GM21423 (cell line): ENCODE data around the gene PKIG.
"Not testable (repeated sequence)": the region's sequence is repeated elsewhere in the genome, so short reads cannot be mapped to it uniquely, and the experiment has no call there.

Source experiments
- ATAC-seq: cut with Tn5 transposase; IDR thresholded peaks from one replicate; pipeline ENCODE4 v1.9.1; 2021; ENCODE audit warnings: mild to moderate bottlenecking, moderate library complexity; ENCODE audit not compliant: unreplicated experiment

Gene PKIG

DNA sequence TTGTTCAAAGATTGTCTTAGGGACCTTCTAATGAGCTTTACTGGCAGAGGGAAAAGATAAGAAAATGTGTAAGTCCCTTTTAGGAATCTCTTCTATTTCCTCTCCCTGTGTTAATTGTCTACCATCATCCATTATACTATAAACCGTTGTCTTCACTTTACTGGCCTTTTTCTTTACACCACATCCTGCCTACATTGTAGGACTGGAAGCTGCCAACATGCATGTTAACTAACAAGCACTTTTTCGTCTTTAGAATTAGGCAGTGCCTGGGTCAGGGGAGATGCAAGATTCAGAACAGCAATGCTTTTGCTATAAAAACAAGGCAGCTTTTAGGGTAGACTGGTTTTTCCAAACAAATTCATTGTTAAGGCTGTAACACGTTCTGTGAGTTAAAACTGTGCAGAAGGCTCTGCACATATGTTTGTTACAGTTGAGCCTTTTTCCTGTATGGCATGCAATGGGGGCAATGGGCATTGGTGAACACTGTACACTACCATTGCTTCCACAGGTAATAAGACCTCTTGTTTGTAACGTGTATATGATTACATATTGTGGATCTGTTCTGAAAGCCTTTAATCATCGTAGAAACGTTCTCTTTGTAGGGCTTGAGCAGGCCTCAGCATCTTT, 10.9 kb upstream of the PKIG start:
- no peak for ATAC-seq

DNA sequence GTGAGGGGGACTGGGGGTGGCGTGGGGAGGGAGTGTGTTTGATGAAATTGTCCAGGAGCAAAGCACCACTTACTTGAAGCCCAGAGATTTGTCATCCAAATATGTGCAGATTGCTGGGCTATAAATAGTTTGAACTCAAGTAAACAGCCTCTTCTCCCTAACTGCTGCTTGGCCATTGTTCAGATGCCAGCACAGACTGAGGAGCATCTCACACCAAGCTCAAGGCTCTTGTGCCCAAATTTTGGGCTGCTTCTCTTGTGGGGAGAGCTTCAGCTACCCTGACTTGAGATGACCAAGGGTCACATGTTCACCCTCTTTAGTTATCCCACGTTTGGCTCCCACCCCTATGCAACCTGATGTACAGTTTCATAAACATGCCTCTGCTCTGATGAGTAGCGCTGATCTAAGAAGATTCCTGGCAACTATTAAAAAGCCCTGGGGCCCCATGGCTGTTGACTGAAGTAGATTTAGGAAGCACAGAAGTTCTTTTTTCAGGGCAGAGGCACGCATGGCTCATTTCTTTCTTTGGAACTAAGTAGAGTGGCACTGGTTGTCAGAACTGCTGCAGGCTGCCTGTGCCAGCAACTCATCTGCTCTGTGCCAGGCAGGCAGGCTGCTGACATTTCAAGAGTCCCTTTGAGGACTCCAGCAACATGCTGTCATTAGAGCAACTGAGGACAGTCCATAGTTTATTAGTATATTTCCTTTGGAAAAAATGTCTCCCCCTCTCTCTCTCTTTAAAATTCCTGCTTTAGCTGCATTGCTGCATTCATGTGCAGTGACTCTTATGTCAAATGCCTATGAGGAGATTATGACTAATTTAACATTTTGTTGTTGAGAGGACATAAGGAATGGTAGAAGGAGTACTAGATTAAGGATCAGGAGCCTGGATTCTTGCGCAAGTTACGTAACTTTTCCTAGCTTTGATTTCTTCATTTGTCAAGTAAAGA, 9.6 kb upstream of the PKIG start:
- ATAC-seq, result no peak

DNA sequence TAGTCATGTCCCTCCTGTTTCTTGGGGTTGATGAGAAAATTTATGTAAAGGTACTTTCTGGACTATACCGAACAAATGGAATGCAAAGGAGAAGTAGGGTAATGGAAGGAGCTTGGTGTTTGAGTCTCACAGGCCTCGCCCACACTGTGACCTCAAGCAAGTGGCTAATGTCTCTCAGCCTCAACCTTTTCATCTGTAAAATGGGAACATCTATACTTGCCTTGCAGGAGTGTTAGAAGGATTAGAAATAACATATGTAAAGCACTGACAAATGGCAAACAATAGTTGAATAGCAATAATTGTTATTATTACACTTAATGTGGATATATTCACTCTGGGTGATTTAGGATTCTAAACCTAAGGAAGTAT, 8.9 kb upstream of the PKIG start:
- no peak for ATAC-seq

DNA sequence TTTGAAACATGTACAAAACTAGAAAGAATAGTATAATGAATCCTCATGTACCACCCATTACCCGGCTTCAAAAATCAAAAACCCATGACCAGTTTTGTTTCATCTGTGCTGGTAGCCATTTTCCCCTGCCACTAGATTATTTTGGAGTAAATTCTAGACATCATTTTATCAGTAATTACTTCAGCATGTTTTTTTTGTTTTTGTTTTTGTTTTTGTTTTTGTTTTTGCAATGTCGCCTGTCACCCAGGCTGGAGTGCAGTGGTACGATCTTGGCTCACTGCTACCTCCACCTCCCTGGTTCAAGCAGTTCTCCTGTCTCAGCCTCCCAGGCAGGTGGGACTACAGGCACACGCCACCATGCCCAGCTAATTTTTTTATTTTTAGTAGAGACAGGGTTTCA, 8.0 kb upstream of the PKIG start:
- ATAC-seq, result no peak

DNA sequence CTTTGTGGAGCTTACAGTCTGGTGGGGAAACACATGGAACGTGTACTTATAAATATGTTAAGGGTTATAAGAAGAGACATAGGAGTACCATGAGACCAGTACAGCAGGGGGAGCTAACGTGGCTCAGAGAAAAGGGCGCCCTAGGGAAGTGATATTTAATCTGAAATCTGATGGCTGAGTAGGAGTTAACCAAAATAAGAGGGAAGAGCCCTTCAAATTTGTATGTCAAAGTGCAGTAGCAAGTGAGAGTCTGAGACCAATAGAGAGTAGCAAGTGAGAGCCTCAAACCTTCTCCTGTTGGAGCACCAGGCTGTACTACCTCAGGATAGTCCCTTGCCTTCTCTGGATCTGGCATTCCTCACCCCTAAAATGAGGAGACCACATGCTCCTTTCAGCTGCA, 6.1 kb upstream of the PKIG start:
- no peak for ATAC-seq

DNA sequence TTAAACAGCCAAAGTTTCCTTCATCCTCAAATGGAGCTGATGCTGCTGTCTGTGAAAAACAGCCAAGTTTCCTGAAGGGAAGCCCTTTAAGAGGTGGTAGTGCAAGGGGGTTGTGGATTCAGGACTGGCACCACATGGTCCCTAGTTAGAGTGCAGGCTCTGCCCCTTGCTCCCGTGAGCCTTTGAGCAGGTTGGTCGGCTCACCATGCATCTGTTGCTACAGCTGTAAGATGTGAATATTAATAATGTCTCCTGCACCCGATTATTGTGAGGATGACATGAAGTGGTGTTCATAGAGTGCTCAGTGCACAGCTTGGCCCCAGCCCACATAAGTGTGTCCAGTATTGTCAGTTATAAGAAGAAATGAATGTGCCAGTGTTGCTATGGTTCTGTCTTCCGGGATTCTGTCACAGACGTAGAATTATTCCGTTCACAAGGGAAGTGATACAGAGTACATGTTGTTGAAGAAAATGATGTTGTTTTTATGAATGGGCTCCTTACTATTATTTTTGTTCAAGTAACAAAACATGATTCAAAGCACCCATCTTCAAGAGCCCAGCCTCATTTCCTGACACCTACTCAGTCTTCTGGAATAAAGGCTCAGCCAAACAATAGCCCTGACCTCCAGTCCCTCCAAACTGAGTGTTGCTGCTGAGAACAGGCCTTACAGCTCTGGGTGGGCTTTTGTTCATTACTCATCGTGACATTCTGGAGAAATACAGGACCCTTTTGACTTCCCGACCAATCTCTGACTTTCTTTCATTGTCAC, 2.9 kb upstream of the PKIG start:
- no peak for ATAC-seq

DNA sequence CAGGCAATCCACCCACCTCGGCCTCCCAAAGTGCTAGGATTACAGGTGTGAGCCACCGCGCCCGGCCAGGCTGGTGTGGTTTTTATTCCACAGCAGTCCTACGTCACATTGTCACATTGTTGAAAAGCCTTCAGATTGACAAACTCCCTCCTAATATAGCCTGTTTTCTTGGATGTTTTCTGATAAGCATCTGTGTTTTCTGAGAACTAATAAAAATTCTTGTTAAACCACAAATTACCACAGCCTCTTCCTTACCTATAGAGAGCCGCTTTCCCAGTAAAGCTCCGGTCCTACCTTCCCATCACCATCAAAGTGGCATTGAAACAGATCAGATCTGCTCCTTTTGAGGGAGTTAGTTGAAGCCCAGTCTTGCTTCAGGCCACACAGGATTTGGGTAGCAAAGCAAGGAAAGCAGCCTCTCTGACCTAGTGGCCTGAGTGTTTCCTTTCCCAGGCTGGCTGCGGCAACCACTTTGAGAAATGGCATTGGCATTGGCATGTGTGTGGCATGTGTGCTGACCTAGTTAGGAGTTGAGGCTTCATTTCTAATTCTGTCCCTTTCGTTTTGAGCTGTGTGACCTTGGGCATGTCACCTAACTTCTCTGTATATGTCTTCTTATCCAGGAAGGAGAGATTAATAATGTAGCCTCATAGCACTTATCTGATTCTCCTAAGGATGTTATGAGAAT, 1.7 kb upstream of the PKIG start:
- ATAC-seq, result no peak

DNA sequence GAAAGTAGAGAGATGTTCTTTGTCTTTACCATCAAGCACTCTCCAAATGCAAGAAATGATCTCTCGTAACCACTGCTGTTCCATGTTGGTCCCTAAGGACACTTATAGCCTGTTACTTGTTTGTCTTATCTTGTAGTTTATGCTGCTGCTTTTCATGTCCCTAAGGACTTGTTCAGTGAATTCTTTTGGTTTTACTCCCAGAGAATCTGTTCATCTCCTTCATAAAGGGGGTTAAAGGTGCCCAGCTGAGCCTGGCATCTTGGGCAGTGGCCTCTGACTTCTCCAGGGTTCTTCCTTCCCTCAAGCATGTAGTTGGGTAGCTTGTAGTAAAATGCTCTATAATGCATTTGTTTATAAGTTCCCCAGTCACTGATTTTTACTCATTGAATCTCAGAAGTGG, 864 bp upstream of the PKIG start:
- ATAC-seq, result no peak

DNA sequence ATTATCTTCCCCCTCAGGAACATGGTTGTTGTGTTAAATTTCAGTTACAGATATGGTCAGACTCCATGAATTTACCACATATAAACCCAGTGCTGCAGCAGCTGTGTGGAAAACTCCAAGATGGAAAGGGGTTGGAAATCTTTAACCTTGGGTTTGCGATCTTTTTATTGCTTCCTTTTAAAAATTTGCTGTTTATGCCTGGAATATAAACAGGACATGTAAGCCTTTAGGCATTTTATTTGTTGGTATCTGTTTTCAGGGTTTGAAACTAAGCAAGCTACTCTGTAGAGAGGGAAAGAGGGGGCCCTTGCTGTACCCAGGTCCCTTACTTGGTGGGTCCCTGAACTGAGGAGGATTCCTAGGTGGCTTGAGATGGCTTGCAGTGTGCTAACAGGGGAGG, 778 bp downstream of the PKIG start:
- no peak for ATAC-seq

DNA sequence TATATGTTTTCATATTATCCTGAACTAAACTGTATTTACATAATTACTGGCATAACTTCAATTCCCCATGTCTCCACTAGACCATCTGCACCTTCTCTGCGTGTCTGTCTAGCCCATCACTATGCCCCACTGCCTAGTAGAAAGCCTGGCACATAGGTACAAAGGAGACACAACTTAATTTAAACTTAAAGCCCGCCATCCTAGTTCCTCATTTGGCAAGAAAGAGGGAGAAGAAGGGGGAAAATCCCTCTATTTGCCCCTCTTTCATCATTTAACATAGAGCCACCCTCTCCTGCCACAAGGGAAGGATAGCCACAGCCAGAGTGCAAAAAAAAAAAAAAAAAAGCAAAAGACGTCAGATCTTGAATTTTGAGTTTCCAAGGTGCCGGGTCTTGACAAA, 1.8 kb downstream of the PKIG start:
- ATAC-seq, result no peak

DNA sequence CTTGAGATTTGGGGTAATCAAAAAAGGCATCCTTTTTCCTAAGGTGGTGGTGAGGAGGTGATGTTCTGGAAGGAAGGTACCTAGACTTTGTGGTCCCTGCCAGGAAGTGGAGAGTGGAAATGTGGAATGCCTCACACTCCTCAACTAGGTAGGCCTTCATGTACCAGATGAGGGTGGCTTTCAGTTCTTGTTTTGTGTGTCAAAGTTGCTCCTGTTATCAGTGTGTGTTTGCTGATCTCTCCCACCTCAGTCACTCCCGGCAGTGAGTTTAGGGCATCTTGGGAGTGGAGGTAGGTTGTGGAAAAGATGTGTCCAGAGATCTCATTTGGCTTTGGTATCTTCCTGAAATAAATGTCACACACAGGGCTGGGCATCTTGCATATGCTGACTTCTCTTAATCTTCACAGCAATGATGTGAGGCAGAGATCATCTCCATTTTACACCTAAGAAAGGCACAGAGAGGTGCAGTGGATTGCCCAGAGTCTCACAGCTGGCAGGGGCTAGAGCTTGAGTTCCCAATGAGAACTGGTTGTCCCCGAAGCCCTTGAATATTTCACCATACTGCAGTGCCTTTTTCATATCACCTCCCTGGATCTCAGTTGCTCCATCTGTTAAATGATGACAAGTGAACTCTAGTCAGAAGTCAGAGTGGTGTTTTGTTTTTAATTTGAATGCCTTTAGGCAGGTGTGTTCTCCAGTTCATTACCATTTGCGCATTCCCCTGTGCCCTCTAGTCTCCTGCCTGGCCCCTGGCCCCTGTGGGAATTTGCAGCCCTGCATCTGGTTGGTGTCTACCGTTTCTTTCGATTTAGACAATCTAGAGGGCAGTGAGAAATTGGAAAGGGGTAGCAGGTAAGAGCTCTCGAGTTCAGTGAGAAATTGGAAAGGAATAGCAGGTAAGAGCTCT, 2.9 kb downstream of the PKIG start:
- ATAC-seq, result peak; percentile 31

DNA sequence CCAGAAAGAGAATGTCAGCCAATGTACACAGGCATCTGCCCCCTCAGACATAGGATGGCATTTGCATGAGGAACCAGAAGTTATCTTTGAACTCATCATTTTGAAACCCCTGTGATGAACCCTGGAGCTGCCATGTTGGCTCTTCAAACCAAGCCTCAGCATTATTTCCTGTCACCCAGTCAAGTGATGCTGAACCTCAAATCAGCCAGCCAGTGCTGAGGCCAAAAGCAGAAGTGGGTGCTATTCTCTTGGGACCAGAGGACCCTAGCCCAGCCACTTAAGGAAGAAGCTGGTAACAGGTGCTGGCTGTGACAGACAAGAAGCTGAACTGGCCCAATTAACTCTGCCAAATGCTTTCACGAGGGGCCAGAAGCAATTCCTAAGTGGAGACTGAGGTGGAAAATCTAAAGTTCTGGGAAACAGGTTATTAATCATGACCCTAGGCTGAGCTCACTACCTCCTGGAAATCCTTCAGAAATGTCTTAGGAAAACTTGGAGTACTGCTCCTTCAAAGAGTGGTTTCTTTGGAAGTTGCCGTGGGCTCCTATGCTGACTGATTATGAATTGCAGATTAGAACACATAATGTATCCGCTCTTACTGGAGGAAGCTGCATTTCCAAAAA, 4.0 kb downstream of the PKIG start:
- ATAC-seq, result peak; percentile 66

DNA sequence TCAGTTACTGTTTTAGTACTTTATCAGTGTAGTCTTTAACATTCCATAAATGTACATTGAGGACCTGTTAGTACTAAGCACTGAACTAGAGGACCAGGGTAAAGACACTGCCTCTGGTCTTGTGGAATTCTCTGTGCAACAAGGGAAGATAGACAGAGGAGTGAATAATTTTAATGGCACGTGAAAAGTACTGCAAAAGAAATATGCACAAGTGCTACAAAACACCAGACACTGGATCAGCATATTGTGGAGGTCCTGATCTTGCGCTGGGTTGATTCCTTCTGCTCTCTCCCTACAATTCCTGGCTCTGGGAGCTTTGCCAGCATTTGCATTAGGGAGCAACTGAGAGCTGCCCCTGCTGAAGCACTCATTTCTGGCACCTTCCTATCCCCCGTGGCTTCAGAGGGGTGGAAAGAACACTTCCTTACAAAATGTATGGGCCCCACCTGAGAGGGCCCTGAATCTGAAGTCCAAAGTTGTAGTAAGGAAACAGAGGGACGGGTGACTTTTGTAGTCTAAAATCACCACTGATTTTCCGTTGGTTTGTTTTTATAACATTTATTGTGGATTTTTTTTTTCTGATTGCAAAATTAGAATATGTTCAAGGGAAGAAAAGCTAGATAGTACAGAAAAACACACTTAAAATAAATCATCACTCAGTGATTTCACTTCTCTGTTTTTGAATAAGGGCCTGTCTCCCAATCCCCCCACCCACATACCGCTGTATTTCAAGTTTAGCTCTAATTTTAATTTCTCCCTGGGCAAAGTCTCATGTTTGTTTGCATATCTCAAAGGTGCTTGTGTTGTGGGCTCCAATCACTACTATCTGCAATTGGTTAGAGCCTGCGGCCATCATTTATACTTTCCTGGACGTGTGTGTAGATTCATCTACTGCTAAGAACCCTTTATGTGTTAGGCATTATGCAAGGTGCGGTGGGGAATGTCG, 4.9 kb downstream of the PKIG start:
- ATAC-seq, result no peak

DNA sequence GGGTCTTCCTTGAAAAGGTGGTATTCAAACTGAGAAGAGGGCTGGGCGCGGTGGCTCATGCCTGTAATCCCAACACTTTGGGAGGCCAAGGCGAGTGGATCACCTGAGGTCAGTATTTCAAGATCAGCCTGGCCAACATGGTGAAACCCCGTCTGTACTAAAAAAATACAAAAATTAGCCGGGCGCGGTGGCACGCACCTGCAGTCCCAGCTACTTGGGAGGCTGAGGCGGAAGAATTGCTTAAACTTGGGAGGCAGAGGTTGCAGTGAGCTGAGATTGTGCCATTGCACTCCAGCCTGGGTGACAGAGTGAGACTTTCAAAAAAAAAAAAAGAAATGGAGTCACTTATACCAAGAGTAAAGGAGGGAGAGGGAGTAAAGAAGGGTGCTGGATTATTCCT, 5.9 kb downstream of the PKIG start:
- not testable (repeated sequence) for ATAC-seq

DNA sequence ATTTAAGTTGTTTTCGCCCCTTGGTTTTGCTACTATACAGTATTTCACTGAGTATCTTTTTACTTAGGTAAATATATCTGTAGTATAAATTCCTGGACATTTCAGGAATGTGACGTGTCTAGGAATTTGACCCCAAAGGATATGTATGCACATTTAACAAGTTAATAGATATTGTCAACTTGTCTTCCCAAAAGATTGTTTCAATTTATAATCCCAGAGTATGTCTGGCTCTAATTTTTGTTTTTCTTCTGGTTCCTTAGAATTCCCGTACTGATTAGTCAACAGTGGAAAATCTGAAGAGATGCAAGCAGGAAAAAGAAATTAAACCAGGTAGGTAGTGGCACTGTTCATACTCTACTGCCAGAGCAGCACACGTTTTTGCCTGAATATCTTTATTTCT, 7.2 kb downstream of the PKIG start:
- ATAC-seq, result no peak

DNA sequence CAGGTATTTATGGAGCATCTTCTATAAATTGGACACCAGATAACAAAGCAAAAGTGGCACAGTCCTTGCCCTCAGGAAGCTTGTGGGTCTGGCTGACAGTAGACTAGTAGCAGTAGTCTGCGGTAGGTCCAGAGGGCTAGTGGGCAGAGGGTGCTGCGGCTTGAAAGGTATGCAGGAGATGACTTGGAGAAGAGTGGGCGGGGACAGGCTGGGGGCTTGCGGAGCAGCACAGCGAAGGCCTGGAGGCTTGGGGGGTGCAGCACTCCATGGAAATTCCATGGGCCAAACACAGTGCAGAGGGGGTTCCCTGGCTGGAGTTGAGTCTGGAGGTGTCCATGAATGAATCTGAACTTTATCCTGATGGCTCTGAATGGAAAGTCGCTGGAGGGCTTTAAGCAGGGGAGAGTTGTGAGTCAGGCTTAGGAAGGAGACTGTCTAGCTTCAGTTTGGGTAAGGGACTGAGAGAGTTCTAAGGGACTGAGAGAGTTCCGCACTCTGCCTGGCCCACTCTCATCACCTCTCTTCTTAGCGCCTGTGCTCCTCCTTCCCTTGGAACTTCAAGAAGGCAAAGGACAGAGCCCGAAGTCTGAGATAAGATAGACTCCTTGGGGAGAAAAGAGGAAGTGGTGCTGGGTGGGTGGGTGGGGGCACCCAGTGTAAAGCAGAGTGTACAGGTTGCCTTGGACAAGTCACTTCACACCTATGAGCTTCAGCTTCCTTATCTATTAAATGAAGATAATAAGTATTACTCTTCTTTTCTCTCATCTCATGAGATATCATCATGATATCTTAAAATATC, 8.8 kb downstream of the PKIG start:
- no peak for ATAC-seq

DNA sequence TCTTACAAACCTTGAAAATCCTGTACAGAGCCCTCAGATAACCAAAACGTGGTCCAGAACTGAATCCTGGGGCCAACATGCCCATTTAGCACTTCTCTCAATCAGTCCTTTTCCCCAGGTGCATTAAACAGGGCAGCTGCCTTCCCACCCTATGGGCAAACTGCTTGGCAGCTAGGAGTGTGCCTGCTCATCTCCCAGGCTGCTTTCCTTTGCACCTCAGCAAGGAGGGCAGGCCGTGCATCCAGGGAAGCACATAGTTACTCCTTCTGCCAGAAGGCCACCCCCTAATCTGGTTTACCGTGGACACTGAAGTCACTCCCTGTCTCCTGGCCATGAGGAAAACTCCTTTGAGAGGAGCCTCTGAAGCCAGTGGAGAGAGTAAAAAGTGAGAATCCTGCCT, 10.0 kb downstream of the PKIG start:
- no peak for ATAC-seq

DNA sequence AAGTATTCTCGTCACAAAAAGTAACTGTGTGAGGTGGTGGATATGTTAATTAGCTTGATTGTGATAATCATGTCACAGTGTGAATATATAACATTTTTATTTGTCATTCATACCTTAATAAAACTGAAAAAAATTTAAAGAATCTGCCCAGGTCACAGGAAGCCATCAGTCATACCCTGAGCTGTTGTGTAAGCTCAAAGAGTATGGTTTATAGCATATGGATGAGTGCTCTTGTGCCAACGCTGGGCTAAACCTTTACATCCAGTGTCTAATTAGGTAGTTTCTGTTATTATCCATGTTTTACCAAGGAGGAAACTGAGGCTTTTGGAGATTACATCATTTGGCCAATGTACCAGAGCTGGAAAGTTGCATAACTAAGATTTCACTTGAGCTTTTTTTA, 11.4 kb downstream of the PKIG start:
- no peak for ATAC-seq
